DMS 273 (cell line): Measurements from ENCODE around the gene SETD1A.
"Not testable (repeated sequence)": the region's sequence is repeated elsewhere in the genome, so short reads cannot be mapped to it uniquely, and the experiment has no call there.

Source experiments
- DNase-seq: peaks from one replicate; lab custom pipeline; 2025; ENCODE audit not compliant: unreplicated experiment; lab: John Stamatoyannopoulos, UW

SETD1A gene

GRCh38 chr16:31011815-31012214 lies 54.3 kb downstream of the SETD1A start:
- DNase-seq: not testable (repeated sequence)

- DNase-seq: not testable (repeated sequence)
Observed at GRCh38 chr16:31013292-31013691, 55.7 kb downstream of the SETD1A start.

- peak; percentile 40 for DNase-seq
Observed at GRCh38 chr16:31016018-31016417, 58.5 kb downstream of the SETD1A start.

GRCh38 chr16:31017756-31018155 lies 60.2 kb downstream of the SETD1A start:
- DNase-seq: not testable (repeated sequence)

GRCh38 chr16:31020536-31020935 lies 63.0 kb downstream of the SETD1A start:
- DNase-seq: no peak

- DNase-seq: no peak
Observed at GRCh38 chr16:31022544-31023251, 65.1 kb downstream of the SETD1A start.

- no peak for DNase-seq
Observed at GRCh38 chr16:31023252-31023602, 65.7 kb downstream of the SETD1A start.

- no peak for DNase-seq
Observed at GRCh38 chr16:31023627-31024226, 66.2 kb downstream of the SETD1A start.

GRCh38 chr16:31025339-31025738 lies 67.8 kb downstream of the SETD1A start:
- DNase-seq: no peak

GRCh38 chr16:31029272-31029671 lies 71.7 kb downstream of the SETD1A start:
- DNase-seq: no peak

- DNase-seq: no peak
Observed at GRCh38 chr16:31031276-31031675, 73.7 kb downstream of the SETD1A start.

- DNase-seq: peak; percentile 99
Observed at GRCh38 chr16:31032736-31033708, 75.5 kb downstream of the SETD1A start, which contains the start of gene STX4. TSS of gene STX4 (plus strand) at chr16:31033558. CDS start at chr16:31033806, 248 bp downstream.

- peak; percentile 95 for DNase-seq
Observed at GRCh38 chr16:31033709-31034492, 76.3 kb downstream of the SETD1A start.
